H1 (cell line): ENCODE measurements around the gene RPS15.

Source experiments
- BCL11A ChIP-seq, 2 experiments: IDR thresholded peaks; one replicate each; pipeline ENCODE4 v1.6.1; 2011; ENCODE audit warnings: low read depth in 2 of 2, low read length in 2 of 2, mild to moderate bottlenecking in 2 of 2
- CEBPB ChIP-seq: IDR thresholded peaks from 2 replicates; pipeline ENCODE4 v1.6.1; 2012; ENCODE audit warnings: low read depth, low read length
- EP300 ChIP-seq, 2 experiments: IDR thresholded peaks; 1 replicate in 1 of 2; 2 replicates in 1 of 2; pipeline ENCODE4 v1.6.1; 2011 to 2012; ENCODE audit warnings: low read depth in 2 of 2, low read length in 2 of 2, mild to moderate bottlenecking in 2 of 2, borderline replicate concordance in 1 of 2, inconsistent platforms in 1 of 2, moderate library complexity in 1 of 2
- POLR2A ChIP-seq, 2 experiments: IDR thresholded peaks; 1 replicate in 1 of 2; 2 replicates in 1 of 2; pipeline ENCODE4 v1.6.1; 2011; ENCODE audit warnings: low read depth in 2 of 2, low read length in 2 of 2, mild to moderate bottlenecking in 2 of 2; ENCODE audit errors: control extremely low read depth in 1 of 2
- RNF2 ChIP-seq: fragments of 200-900, 300-1000 bp; sonication (generic); IDR thresholded peaks from 2 replicates; pipeline ENCODE4 v1.7.1; 2016; ENCODE audit warnings: borderline replicate concordance, low read depth, mild to moderate bottlenecking, antibody characterized with exemption, low read length; ENCODE audit not compliant: poor library complexity, severe bottlenecking; ENCODE audit errors: missing control alignments
- TCF12 ChIP-seq: IDR thresholded peaks from 2 replicates; pipeline ENCODE4 v1.6.1; 2011; ENCODE audit warnings: low read depth, mild to moderate bottlenecking, low read length
- ZNF274 ChIP-seq: IDR thresholded peaks from 2 replicates; pipeline ENCODE4 v1.7.0; 2012; ENCODE audit warnings: low read length, borderline replicate concordance; ENCODE audit errors: extremely low read depth
- TF ChIP-seq, protein P1 (sequence below), 3 experiments: IDR thresholded peaks; 1 replicate in 2 of 3; 2 replicates in 1 of 3; pipeline versions ENCODE4 v1.5.1 to v1.6.1; 2011; ENCODE audit warnings: low read length in 3 of 3, mild to moderate bottlenecking in 3 of 3, inconsistent platforms in 2 of 3, low read depth in 1 of 3, moderate library complexity in 1 of 3; ENCODE audit not compliant: insufficient read depth in 1 of 3; ENCODE audit errors: control extremely low read depth in 1 of 3
- TF ChIP-seq, protein P2 (sequence below): IDR thresholded peaks from 2 replicates; pipeline ENCODE4 v1.6.1; 2011; ENCODE audit warnings: low read length, improper control_type of control experiment
- TF ChIP-seq, protein P3 (sequence below): IDR thresholded peaks from 2 replicates; pipeline ENCODE4 v1.6.1; 2012; ENCODE audit warnings: inconsistent platforms

DNA sequence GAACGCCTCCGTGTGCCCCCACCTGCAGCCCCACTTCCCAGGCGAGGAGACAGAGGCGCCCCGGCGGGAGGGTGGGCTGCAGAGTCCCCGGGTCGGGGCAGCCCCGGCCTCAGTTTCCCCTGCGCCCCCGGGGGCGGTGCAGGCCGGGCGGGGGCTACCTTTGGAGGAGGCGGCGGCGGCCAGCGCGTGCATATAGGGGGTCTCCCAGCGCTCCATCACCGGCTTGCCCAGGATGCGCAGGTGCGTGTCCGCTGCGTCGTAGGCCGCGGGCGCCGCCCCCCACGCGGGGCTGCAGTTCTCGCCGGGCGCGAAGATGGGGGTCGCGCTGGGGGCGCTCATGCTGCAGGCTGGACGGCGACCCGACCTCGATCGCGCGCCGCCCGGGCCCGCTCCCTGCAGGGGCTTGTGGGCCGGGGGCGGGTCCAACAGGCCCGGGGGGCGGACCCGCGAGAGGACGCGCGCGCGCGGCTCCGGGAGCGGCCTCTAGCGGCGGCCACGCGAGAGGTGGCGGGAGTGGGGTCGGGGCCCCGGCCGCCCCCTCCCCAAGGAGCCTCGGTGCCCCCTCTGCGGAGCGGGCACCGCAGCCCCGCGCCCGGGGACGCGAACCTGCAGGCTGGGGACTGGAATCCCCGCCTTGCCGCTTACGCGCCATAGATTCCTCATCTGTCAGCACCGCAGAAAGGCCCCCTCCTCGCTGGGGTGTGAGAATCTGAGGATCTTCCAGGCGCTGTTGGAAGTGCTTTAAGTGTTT lies 36.9 kb upstream of the RPS15 start, which contains the start of gene GAMT:
- TF ChIP-seq, protein P1, sequence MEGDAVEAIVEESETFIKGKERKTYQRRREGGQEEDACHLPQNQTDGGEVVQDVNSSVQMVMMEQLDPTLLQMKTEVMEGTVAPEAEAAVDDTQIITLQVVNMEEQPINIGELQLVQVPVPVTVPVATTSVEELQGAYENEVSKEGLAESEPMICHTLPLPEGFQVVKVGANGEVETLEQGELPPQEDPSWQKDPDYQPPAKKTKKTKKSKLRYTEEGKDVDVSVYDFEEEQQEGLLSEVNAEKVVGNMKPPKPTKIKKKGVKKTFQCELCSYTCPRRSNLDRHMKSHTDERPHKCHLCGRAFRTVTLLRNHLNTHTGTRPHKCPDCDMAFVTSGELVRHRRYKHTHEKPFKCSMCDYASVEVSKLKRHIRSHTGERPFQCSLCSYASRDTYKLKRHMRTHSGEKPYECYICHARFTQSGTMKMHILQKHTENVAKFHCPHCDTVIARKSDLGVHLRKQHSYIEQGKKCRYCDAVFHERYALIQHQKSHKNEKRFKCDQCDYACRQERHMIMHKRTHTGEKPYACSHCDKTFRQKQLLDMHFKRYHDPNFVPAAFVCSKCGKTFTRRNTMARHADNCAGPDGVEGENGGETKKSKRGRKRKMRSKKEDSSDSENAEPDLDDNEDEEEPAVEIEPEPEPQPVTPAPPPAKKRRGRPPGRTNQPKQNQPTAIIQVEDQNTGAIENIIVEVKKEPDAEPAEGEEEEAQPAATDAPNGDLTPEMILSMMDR (IDR thresholded peaks at IDR 0.05; ENCODE audit: control extremely low read depth in 1 of 3, insufficient read depth in 1 of 3, low read depth in 1 of 3, low read length in 3 of 3), result peak in 1 of 3 experiments; percentile 31; a peak in 2 of 4 replicates
- TF ChIP-seq, protein P2, sequence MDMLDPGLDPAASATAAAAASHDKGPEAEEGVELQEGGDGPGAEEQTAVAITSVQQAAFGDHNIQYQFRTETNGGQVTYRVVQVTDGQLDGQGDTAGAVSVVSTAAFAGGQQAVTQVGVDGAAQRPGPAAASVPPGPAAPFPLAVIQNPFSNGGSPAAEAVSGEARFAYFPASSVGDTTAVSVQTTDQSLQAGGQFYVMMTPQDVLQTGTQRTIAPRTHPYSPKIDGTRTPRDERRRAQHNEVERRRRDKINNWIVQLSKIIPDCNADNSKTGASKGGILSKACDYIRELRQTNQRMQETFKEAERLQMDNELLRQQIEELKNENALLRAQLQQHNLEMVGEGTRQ, result no peak
- TF ChIP-seq, protein P3, sequence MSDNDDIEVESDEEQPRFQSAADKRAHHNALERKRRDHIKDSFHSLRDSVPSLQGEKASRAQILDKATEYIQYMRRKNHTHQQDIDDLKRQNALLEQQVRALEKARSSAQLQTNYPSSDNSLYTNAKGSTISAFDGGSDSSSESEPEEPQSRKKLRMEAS, result no peak; the same call in 1 of the 2 replicates
- TF ChIP-seq BCL11A (IDR thresholded peaks at IDR 0.05; ENCODE audit: low read depth in 2 of 2, low read length in 2 of 2) (no peak), POLR2A (IDR thresholded peaks at IDR 0.05; ENCODE audit: control extremely low read depth in 1 of 2, low read depth in 2 of 2, low read length in 2 of 2) (no peak), CEBPB (no peak), EP300 (IDR thresholded peaks at IDR 0.05; ENCODE audit: borderline replicate concordance in 1 of 2, low read depth in 2 of 2, low read length in 2 of 2) (no peak), TCF12 (no peak), ZNF274 (no peak), RNF2 (no peak)
